Measurements from ENCODE around the gene ARL15.
"Not testable (repeated sequence)": the region's sequence is repeated elsewhere in the genome, so short reads cannot be mapped to it uniquely, and the experiment has no call there.

Gene ARL15

GRCh38 chr5:54007827-54008777, 302.3 kb downstream of the ARL15 start:
- H3K27ac ChIP-seq = peak overlapping the region; percentile 25
- no peak for DNase-seq (ENCODE audit: low read depth, low spot score)

DNA sequence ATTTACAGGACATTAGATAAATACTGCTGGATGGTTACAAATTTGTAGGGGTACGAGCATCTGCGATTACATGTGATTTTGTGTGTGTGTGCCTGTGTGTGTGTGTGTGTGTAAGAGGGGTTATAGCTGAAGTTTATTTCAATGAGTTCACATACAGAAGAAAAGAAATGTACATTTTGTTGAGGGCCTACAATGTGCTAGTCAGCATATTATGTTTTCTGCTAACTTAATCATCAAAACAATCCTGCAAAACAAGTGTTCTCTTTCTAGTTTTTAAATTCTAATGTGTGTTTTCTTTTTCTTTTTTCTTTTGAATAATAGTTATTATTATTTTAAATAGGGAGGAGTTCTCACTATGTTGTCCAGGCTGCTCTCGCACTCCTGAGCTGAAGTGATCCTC, 305.7 kb downstream of the ARL15 start:
- DNase-seq (ENCODE audit: low read depth, low spot score) = no peak
- H3K27ac ChIP-seq = no peak overlapping the region

DNA sequence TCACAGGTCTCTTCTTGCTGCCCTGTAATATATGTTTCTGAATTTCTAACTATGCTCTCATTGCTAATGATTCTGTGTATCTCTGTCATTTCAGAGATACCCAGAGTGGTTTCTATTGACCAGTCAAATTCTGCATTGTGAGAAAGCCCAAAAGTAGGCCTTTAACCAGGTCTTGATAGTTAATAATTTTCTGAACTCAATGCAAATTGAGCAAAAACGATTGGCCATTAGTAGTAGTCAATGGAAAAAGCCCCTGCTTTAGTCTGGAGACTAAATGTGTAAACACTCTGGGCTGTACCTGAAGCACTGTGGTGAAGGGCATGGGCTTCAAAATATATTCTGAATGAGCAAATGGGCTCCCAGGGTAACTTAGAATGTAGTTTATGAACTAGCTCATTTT, 307.6 kb downstream of the ARL15 start:
- no peak for DNase-seq (ENCODE audit: low read depth, low spot score)
- no peak overlapping the region for H3K27ac ChIP-seq

DNA sequence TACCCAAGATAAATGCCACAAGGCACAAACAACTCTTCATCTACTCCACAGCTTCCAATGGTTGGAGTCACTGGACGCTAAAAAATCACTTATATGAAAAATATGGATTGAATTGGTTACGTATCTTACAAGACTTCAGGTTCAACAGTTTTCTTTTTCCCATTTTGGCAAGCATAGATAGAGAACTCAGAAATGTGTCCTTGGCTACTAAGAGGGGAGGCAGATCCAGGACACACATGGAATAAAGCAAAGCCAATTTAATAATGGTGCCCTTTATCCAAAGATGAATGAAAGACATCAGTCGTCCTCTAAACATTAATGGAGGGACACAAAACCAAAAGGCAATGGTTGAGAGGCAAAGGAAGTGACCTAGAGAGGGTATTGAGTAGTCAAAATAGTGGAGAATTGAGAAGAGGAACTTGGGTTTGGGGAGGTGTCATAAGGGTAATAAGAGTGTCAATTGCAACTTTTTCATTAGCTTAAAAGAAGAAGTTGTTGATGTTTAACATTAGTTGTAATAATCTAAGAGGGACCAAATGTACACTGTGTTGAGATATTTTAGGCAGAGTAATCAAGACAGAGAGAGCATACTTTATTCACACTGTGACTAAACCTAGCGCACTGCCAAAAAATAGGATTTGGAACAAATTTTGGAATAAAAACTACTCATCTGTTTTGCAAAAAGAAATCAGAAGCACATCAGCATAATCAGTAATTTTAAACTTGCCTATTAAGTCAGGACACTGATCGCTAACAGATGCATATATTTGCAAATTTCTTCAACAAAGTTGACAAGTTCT, 308.2 kb downstream of the ARL15 start:
- no peak for DNase-seq (ENCODE audit: low read depth, low spot score)
- H3K27ac ChIP-seq = no peak overlapping the region

GRCh38 chr5:54000011-54000410, 310.4 kb downstream of the ARL15 start:
- DNase-seq (ENCODE audit: low read depth, low spot score) = no peak
- no peak overlapping the region for H3K27ac ChIP-seq

DNA sequence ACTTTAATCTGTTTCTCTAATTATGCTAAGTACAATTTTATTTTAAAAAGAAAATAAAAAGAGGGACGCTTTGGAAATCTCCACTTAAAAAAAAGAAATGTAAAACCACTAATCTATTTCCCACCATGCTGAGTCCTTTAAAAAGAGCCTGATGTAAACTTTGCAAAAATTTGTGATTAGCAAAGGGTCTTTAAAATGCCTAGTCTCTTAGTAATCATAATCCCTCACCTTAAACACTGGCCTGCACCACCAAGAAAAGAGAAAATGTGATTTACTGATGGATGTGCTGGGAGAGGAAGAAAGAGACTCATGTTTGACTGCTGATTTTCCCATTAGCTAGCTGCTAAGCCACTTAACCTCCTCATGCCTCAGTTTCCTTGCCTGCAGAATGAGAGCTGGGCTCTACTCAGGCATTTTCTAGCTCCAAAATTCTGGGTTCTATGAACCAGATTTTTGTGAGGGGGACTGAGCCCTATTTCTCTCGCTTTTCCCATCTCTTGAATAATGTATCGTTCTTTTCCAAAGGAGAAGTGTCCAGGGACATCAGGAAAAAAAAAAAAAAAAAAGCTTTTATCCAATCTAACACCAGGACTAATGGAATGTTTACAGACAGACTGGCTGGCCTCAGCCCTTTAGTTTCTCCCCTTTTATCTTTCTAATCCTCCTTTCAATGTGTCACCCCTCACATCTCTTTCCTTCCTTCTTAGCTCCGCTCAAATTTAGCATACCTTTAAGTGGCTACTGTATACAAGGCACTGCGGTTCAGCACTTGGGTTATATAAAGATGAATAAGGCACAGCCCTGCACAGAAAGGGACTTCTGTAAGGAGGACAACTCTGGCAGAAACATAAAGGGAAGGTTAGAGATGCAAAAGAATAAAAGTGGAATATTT, 312.4 kb downstream of the ARL15 start:
- DNase-seq (ENCODE audit: low read depth, low spot score) = no peak
- no peak overlapping the region for H3K27ac ChIP-seq

DNA sequence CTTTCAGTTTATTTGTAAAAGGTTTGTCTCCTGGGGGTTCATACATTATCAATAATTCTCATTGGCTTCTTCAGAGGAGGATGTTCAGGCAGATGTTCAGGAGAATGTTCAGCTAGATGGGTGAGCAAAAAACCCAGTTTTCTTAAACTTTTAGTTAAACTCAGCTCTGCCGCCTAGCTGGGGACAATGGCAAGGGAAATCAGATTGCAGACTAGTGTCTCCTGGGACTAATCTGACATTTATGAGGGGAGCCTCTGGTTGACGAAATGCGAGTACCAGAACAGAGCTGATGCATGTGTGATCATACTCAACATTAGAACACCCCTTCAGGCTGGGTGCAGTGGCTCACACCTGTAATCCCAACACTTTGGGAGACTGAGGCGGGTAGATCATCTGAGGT, 314.4 kb downstream of the ARL15 start:
- H3K27ac ChIP-seq = no peak overlapping the region
- DNase-seq (ENCODE audit: low read depth, low spot score) = no peak

- DNase-seq (ENCODE audit: low read depth, low spot score) = no peak
These were observed 316.2 kb downstream of the ARL15 start for GRCh38 chr5:53994148-53994547.

DNA sequence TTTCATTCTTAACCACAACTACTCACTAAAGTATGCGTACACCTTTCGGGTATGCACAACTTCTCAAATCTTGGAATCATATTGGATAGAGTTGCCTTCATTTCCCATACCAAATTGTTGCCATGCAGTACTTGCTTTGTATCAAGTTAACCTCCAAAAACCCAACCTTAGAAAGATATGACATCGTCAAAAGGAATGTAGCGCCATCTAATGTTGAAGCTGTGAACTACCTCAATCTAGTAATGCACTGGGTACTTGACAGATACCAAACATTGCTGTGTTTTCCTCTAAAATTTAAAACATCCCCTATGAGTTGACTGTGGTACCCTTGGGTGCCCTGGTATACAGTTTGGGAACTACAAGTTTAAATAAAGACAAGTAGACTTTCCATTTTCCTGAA, 318.4 kb downstream of the ARL15 start:
- no peak for DNase-seq (ENCODE audit: low read depth, low spot score)
- no peak overlapping the region for H3K27ac ChIP-seq

More at GRCh38 chr5:53994148-53994547, 316.2 kb downstream of the ARL15 start:
- H3K27ac ChIP-seq = peak overlapping the region; percentile 41

- no peak for DNase-seq (ENCODE audit: low read depth, low spot score)
These were observed 323.3 kb downstream of the ARL15 start for GRCh38 chr5:53987101-53987500.

GRCh38 chr5:53985796-53986195, 324.6 kb downstream of the ARL15 start:
- DNase-seq (ENCODE audit: low read depth, low spot score) = no peak
- no peak overlapping the region for H3K27ac ChIP-seq

More at GRCh38 chr5:53987101-53987500, 323.3 kb downstream of the ARL15 start:
- no peak overlapping the region for H3K27ac ChIP-seq

DNA sequence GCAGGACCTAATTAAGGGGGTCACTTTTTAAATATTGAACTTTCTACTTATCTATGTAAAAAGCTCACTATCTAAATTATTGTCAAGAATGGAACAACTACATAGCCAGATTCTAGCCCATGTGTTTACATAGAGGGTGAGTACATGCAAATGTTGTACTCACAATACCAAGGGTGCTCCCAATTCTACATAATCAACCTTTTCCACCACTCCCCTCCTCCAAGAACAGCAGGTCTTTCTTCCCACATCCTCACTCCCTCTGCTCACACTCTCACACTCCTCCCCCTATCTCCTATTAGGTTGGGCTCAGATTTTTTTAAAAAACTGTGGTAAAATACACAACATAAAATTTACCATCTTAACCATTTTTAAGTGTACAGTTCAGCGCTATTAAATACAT, 325.4 kb downstream of the ARL15 start:
- DNase-seq (ENCODE audit: low read depth, low spot score) = no peak
- H3K27ac ChIP-seq = no peak overlapping the region

GRCh38 chr5:53983568-53984460, 326.6 kb downstream of the ARL15 start:
- DNase-seq (ENCODE audit: low read depth, low spot score) = no peak
- no peak overlapping the region for H3K27ac ChIP-seq

GRCh38 chr5:53982319-53982718, 328.1 kb downstream of the ARL15 start:
- not testable (repeated sequence) for DNase-seq (ENCODE audit: low read depth, low spot score); H3K27ac ChIP-seq

GRCh38 chr5:53980061-53980460, 330.3 kb downstream of the ARL15 start:
- DNase-seq (ENCODE audit: low read depth, low spot score) = no peak
- H3K27ac ChIP-seq = no peak overlapping the region

DNA sequence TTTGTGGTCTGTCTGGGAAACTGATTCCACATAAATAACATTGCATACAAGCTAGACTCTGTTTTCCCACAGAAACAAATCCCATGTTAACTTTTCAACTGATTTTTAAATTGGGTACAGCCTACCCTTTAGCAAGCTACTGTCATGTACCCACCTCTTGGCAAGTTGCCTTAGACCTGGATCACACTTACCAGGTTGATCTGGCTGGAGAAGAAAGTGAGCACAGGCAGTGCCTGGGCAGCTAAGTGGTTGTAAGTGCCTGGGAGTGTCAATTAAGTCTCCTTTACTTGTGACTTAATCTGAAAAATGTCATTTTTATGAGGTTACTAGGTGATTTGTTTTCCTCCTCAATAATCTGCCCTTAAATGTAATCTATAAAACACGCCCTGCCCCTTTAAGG, 336.4 kb downstream of the ARL15 start:
- DNase-seq (ENCODE audit: low read depth, low spot score) = no peak
- no peak overlapping the region for H3K27ac ChIP-seq

GRCh38 chr5:53972314-53972713, 338.1 kb downstream of the ARL15 start:
- H3K27ac ChIP-seq = no peak overlapping the region
- no peak for DNase-seq (ENCODE audit: low read depth, low spot score)

DNA sequence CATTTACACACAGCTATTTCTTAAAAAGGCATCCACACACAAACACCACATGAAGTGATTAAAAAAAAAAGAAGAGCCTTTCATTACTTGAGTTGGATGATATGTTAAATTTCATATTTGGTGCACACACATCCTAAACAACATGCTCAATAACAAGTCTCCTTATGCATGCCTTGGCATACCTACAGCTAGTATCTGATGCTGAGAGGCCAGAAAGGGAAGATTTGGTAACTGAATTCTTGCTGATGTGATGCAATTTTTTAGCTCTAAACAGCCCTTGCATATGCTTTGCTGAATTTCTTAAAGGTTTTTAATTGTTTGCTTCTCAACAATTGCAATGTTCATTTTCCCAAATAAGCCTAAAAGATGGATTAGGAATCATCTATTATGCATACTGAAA, 338.8 kb downstream of the ARL15 start:
- no peak for DNase-seq (ENCODE audit: low read depth, low spot score)
- H3K27ac ChIP-seq = no peak overlapping the region

DNA sequence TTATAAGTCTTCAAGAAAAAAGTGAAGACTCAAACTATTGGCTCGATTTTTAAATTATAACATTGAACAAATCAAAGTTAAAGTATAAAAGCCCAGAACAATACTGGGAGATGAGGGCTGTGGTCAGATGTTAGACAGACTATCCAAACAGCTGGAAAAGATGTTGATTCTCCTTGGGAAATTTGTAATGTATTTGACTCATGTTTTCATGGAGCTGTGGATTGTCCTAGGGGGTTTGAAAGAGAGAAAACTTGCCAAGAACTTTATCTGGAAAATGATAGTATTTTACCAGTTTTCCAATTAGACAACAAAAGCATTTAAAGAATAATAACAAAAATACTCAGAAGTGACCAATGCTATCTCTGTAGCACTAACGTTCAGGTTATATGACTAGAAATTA, 339.2 kb downstream of the ARL15 start:
- no peak for DNase-seq (ENCODE audit: low read depth, low spot score)
- no peak overlapping the region for H3K27ac ChIP-seq
